ENCODE measurements around the gene CHST15. TPM values are rescaled to one million over a fixed set of nuclear protein-coding genes. Genes with fewer than 3 reads are reported as not detected.

The CHST15 gene
- total RNA-seq, 1 experiment from 2014 or later, result 2.8 TPM

DNA sequence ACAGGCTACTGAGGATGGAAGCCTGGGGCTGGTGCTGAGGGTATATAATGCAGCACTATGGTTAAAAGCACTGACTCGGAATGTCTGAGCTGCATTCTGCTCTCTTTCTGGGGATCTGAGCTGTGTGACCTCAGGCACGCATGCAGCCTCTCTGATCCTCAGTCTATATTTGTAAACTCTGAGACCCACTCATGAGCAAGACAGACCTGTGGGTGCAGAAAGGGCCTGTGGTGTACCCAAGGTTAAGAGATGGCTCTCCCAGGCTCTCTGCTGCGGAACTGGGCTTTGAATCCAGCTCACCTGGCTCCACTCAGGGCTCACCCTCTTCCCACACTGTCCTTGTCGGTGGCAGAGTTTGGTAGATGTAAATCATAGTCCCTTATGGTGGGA lies 89.9 kb downstream of the CHST15 start:
- Histone ChIP-seq H3K4me3 (no peak overlapping the region), H3K27ac (no peak overlapping the region), H3K4me1 (peaks cover 9% of the 10 kb centered on the region), H3K36me3 (no peaks in the 10 kb centered on the region), H3K27me3 (no peaks in the 10 kb centered on the region), H3K9me3 (replicated peaks) (no peaks in the 10 kb centered on the region)
- no peak for DNase-seq

DNA sequence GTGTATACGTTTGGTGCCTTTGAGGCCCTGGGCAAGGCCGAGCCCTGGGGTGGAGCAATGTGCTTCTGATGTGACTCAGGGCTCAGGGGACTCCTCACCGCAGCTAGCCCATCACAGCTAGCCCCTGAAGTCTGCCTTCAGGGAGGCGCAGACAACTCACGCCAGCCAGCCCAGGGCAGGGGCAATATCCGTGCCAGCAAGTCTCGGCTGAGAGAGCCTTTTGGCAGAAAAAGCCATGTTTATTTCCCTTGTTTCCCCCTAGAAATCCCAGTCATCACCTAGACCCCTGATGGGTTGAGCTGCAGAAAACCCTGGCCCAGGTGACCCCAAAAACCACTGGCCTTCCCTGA lies 90.4 kb downstream of the CHST15 start:
- Histone ChIP-seq H3K9me3 (replicated peaks) (no peaks in the 10 kb centered on the region), H3K27me3 (no peaks in the 10 kb centered on the region), H3K36me3 (no peaks in the 10 kb centered on the region), H3K4me3 (no peak overlapping the region), H3K27ac (no peak overlapping the region), H3K4me1 (peaks cover 9% of the 10 kb centered on the region)
- no peak for DNase-seq

DNA sequence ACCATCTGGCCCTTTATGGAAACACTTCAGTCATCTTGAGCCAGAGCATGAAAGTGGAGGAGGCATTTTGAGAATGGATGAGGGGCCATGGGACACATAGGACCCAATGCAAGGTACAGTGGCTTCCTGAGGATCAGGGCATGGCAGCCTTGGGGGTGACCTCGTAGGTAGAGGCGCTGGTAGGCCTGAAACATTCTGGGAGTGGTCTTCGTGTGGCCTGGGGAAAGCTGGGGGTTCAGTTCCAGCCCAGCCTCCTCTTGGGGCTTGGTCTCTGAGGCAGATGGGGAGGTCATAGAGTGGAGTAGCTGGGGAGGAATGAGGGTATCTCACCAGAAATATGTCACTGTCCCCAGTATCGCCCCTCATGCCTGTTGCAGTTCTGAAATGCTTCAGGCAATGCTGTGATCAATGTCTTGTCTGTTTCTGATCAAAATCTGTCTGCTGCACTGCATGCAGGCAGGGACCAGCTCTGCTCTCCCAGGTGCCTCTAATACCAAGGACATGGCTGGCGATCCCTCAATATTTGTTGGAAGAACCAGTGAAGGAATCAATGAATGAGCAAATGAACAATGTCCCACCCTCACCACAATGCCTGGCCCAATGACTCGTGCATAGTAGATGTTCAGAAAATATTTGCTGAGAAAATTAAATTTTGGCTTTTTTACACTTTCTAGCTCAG lies 90.9 kb downstream of the CHST15 start:
- Histone ChIP-seq H3K27me3 (no peaks in the 10 kb centered on the region), H3K36me3 (no peaks in the 10 kb centered on the region), H3K4me3 (no peak overlapping the region), H3K4me1 (peaks cover 9% of the 10 kb centered on the region), H3K27ac (no peak overlapping the region), H3K9me3 (replicated peaks) (no peaks in the 10 kb centered on the region)
- DNase-seq, result no peak

DNA sequence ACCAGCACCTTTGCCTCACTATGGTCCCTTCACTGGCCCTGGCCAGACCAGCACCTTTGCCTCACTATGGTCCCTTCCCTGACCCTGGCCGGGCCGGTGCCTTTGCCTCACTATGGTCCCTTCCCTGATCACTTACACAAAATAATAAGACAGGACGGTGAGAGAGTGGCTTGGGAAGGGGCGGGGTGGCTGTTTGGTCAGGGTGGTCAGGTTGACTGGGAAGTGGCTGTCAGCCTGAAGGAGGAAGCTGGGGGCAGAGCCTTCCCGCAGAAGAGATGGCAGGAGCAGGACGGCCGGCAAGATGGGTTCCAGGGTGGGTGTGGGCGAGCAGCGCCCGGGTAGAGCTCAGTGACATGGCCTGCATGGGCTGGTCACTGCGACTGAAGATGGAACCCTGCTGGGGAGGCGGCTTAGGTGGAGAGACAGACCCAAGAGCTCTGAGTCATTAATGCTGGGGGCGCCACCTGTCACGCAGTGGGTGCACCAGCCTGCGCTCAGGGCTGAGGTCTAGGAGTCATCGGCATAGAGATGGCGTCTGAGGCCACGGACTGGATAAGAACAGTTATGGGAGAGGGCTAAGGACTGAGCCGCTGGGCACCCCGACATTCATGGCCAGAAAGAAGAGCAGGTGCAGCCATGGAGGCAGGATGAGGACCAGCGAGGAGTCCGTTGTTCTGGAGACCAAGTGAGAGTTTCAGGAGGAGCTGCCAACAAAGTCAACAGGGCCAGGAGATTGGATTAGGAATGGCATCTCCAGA lies 91.8 kb downstream of the CHST15 start:
- DNase-seq, result no peak
- Histone ChIP-seq H3K27ac (no peak overlapping the region), H3K27me3 (no peaks in the 10 kb centered on the region), H3K36me3 (no peaks in the 10 kb centered on the region), H3K4me3 (no peak overlapping the region), H3K9me3 (replicated peaks) (no peaks in the 10 kb centered on the region), H3K4me1 (peaks cover 9% of the 10 kb centered on the region)

DNA sequence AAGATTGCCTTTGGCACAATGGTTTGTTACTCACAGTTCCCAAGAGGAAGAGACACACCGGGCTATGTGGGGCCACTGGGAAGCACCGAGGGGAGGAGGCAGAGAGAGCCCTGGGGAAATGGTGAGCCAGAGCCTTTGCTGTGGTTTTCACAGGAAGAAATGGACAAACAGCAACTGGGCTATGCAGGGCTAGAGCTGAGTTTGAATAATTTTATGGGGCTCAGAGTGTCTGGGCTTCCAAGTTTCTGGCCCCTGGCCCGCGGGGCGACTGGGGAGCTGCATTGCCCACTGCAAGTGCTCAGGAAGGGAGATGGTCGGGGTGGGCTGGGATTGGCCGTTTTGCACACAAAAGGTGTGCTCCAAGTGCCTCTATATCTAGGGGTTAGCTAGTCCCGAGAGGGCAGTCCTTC lies 92.6 kb downstream of the CHST15 start:
- no peak overlapping the region for H3K4me3 ChIP-seq

DNA sequence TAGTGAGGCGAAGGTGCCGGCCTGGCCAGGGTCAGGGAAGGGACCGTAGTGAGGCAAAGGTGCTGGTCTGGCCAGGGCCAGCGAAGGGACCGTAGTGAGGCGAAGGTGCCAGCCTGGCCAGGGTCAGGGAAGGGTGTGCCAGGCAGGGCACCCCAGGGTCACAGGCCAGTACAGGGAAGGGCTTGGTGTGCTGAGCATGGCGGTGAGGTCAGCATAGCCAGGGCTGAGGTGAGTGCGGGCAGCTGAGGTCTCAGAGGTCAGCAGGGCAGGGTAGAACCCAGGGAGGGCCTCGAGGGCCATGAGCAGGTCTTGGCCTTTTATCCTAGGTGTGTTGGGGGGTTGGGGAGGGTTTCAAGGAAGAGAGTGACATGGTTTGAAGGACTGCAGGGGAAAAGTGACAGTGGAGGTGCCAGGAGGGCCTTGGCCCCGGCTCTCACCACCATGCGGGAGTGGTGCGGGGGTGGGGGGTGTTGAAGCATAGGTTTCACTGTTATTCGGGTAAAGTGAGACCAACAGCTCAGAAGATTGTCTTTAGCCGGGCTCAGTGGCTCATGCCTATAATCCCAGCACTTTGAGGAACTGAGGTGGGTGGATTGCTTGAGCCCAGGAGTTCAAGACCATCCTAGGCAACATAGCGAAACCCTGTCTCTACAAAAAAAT lies 93.3 kb downstream of the CHST15 start:
- no peak overlapping the region for H3K27ac ChIP-seq
- DNase-seq, result no peak
- peaks cover under 1% of the 10 kb centered on the region; the same call in 1 of the 2 replicates for H3K4me1 ChIP-seq
- no peaks in the 10 kb centered on the region for H3K27me3 ChIP-seq
- no peaks in the 10 kb centered on the region for H3K36me3 ChIP-seq
- no peaks in the 10 kb centered on the region for H3K9me3 ChIP-seq (replicated peaks)
- H3K4me3 ChIP-seq, result no peak overlapping the region

More for the DNA sequence above, 92.6 kb downstream of the CHST15 start:
- Histone ChIP-seq H3K27ac (no peak overlapping the region), H3K36me3 (no peaks in the 10 kb centered on the region), H3K27me3 (no peaks in the 10 kb centered on the region), H3K9me3 (replicated peaks) (no peaks in the 10 kb centered on the region), H3K4me1 (peaks cover 4% of the 10 kb centered on the region)
- DNase-seq, result peak in 1 of 2 experiments; percentile 19

DNA sequence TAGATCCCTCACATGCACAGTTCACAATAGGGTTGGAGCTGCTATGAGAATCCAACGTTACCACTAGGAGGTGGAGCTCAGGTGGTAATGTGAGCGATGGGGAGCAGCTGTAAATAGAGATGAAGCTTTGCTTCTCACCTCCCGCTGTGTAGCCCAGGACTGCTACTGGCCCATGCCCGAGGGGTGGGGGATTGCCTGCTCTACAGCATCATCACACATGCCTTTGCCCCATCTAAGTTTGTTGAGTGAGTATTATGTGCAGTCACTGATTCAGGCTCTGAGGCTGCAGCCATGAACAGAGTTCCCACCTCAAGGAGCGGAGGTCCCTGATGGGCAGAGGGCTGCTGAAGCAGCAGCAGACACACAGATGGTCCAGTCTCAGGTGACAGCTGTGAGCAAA lies 94.1 kb downstream of the CHST15 start:
- no peak for DNase-seq
- Histone ChIP-seq H3K9me3 (replicated peaks) (no peaks in the 10 kb centered on the region), H3K36me3 (no peaks in the 10 kb centered on the region), H3K4me1 (peaks cover 4% of the 10 kb centered on the region; the same call in 1 of the 2 replicates), H3K4me3 (no peak overlapping the region), H3K27me3 (no peaks in the 10 kb centered on the region), H3K27ac (no peak overlapping the region)

DNA sequence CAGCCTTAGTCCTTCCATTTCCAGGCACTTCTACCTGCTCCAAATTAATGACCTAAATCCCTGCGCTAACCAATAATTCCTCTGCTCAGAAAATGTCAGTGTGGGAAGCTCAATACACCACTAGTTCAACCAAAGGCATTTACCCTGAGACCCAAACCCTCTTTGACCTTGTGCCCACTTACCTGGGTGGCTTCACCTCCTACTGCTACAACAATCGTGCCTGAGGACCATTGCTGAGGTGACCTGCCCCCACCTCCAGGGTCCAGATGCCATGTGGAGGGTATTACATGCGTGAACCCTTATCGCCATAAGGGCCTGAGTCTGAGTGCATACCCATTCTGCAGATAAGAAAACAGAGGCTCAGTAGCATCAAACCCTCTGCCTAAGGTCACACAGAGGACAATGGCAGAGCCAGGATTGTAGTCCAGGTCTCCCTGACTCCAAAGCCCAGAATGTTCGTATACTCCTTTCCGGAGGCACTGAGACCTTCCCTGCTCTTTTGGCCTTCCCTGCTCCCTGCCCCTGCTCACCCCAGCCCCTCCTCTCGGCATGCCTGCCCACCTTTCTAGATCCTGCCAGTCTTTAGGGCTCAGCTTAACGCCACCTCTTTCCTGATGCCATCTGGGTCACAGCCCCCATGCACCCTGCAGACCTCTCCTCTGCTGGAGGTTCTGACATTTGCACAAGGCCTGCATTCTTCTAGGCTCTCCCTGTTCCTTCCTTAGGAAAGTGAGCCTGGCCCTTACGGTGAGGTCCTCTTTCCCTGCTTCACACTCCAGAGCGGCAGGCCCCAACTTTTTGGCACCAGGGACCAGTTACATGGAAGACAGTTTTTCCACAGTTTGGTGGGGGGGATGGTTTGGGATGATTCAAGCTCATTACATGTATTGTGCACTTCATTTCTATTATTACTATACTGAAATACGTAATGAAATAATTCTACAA lies 94.9 kb downstream of the CHST15 start:
- no peaks in the 10 kb centered on the region for H3K27me3 ChIP-seq
- no peak for DNase-seq
- peaks cover 4% of the 10 kb centered on the region; the same call in 1 of the 2 replicates for H3K4me1 ChIP-seq
- no peaks in the 10 kb centered on the region for H3K36me3 ChIP-seq
- no peak overlapping the region for H3K4me3 ChIP-seq
- no peak overlapping the region for H3K27ac ChIP-seq
- H3K9me3 ChIP-seq (replicated peaks), result no peaks in the 10 kb centered on the region

DNA sequence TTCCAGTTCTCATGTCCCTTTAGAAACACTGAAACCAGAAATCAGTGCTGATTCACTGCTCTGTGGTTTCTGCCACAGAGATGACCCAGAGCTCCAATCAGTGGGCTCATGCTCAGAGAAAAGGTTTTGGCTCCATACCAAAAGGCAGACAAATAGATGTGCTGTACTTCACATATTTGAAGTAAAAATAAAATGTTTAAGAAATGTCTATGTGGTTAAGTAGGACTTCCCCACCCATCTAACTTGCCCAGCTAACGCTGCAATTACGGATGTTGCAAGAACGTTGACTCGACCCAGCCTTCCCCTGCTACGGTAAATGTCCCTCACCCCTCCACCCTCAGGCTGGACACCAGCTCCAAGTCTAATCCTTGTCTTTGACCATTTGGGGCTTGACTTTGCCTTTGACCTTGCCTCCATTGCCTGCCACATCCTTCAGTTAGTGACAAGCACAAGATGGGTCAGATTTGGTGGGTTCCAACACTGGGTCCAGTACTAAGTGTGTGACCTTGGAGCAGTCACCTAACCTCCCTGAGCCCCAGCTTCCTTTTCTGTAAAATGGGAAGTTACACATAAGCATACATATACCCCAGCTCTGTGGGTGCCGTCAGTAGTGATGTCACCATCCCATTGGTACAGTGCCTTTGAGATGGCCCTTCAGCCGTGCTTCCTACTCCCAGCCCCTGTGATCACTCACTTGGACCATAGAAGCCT lies 95.8 kb downstream of the CHST15 start:
- Histone ChIP-seq H3K4me1 (peaks cover 4% of the 10 kb centered on the region; the same call in 1 of the 2 replicates), H3K9me3 (replicated peaks) (no peaks in the 10 kb centered on the region), H3K36me3 (no peaks in the 10 kb centered on the region), H3K27me3 (no peaks in the 10 kb centered on the region), H3K4me3 (no peak overlapping the region), H3K27ac (no peak overlapping the region)
- no peak for DNase-seq

DNA sequence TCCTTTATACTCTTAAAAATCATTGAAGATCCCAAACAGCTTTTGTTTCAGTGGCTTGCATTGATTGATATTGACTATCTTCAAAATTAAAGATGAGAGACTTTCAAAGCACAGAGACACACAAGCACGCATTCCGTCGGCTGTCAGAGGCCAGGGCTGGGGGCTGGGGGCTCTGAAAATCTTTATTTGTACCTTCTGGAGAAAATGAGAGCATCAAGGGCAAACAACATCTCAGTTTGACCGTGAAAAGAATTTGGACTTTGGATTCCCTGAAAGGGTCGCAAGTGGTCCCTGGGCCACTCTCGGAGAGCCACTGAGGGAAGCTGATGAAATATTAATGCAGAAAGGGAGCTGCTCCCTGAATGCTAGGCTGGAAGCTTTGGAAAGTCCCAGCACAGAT lies 96.4 kb downstream of the CHST15 start:
- Histone ChIP-seq H3K9me3 (replicated peaks) (no peaks in the 10 kb centered on the region), H3K27me3 (no peaks in the 10 kb centered on the region), H3K4me1 (peaks cover 4% of the 10 kb centered on the region; the same call in 1 of the 2 replicates), H3K27ac (no peak overlapping the region), H3K4me3 (no peak overlapping the region), H3K36me3 (no peaks in the 10 kb centered on the region)
- DNase-seq, result no peak

DNA sequence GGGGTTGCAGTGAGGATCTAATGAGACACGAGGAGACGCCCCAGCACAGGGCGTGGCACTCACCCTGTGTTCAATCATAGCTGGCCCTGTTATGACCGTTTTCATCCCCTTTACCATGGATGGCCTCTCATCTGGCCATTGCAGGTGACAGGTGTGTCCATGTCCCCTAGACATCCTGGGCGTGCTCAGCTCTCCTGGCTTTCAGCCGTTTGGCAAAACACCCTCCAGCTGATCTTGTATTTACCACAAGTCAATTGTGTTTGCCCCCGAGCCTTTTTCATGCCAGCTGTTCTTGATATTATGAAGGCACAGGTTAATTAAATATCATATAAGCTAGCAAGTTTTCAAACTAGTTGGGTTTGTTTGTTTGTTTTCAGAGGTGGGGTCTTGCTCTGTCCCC lies 97.1 kb downstream of the CHST15 start:
- no peak for DNase-seq
- no peak overlapping the region for H3K27ac ChIP-seq
- no peaks in the 10 kb centered on the region for H3K27me3 ChIP-seq
- H3K4me1 ChIP-seq, result peaks cover 4% of the 10 kb centered on the region; the same call in 1 of the 2 replicates
- H3K36me3 ChIP-seq, result no peaks in the 10 kb centered on the region
- no peak overlapping the region for H3K4me3 ChIP-seq
- no peaks in the 10 kb centered on the region for H3K9me3 ChIP-seq (replicated peaks)

DNA sequence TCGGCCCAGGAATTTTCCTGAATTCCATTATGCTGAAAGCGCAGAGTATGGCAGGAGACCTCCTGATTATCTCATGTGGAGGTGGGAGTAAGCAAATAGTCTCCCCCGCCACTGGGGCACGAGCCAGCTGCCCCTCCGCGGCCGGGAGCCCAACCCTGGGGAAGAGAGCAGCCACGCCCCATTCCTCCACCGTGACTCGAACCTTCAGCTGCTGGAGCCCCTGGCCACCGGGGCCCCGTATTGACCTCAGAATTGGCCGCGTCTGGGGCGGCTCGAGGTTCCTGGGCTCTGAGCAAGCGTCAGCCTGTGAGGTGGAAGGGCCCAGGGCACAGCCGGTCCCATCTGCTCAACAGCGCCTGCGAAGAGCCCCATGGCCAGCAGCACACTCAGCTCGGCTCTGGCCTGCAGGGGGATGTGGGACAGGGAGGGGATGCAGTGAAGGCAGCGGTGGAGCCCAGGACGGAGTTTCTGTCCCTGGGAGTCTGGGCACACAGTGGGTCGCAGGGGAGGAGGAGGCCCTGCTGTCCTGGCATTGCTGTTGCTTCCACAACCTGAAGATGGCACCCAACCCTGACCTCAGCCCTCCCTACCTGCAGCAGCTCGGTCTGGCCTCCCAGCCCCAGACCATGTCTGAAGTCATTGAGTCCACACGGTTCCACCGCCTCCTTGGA lies 97.8 kb downstream of the CHST15 start:
- Histone ChIP-seq H3K27ac (peak overlapping the region; percentile 17), H3K4me3 (no peak overlapping the region), H3K27me3 (no peaks in the 10 kb centered on the region), H3K9me3 (replicated peaks) (no peaks in the 10 kb centered on the region), H3K4me1 (peaks cover 4% of the 10 kb centered on the region; the same call in 1 of the 2 replicates), H3K36me3 (no peaks in the 10 kb centered on the region)
- DNase-seq, result peak; percentile 57 to 59

DNA sequence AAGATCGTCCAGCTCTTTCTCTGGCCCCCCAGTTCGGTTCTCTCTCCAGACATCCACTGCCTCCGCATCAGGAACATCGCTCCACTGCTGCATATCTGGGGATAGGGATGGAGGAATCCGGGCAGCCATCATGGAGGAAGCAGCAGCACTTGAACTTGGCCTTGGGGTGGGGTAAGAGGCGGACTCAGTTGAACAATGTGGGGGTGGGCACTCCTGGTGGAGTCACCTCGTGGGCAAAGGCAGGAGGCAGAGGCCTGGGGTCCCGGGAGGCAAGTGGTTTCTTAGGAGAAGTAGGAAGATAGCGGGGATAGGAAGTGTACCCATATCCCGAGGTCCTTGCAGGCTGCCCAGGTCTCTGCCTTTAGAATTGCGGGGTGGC lies 98.3 kb downstream of the CHST15 start:
- H3K4me1 ChIP-seq, result peaks cover 4% of the 10 kb centered on the region; the same call in 1 of the 2 replicates
- peak overlapping the region; percentile 17 for H3K27ac ChIP-seq
- H3K36me3 ChIP-seq, result no peaks in the 10 kb centered on the region
- H3K4me3 ChIP-seq, result no peak overlapping the region
- DNase-seq, result no peak
- H3K9me3 ChIP-seq (replicated peaks), result no peaks in the 10 kb centered on the region
- no peaks in the 10 kb centered on the region for H3K27me3 ChIP-seq
